Activated CD4-positive, alpha-beta T cell treated with anti-CD3 and anti-CD28 coated beads, Interleukin-2, amount 10 ng/mL, durations not matched to agents 7 days and 5 days (primary cell): ENCODE results near the gene OFD1. TPM values are rescaled to one million over a fixed set of nuclear protein-coding genes. Genes with fewer than 3 reads are reported as not detected.

ENCODE experiments used
- CTCF ChIA-PET: fragments of 350-600 bp; sonication (Branson Sonifier 250); formaldehyde crosslinking; loops from one replicate; lab custom pipeline; 2021; ENCODE audit warnings: antibody characterized with exemption; lab: Charles Lee
- POLR2A ChIA-PET: fragments of 350-600 bp; sonication (Branson Sonifier 250); formaldehyde crosslinking; loops from one replicate; lab custom pipeline; 2021; ENCODE audit warnings: antibody characterized with exemption; lab: Charles Lee
- DNase-seq: peaks from one replicate; pipeline ENCODE4 v3.0.0-alpha.2; 2020
- H3K27ac Mint-ChIP-seq: one replicate; pipeline ENCODE4 v1.8.0; 2021; ENCODE audit warnings: mild to moderate bottlenecking, moderate library complexity, mixed read lengths
- H3K27me3 Mint-ChIP-seq: one replicate; pipeline ENCODE4 v1.8.0; 2021; ENCODE audit warnings: mixed read lengths
- H3K36me3 Mint-ChIP-seq: one replicate; pipeline ENCODE4 v1.8.0; 2021; ENCODE audit warnings: low read depth, mixed read lengths
- H3K4me1 Mint-ChIP-seq: one replicate; pipeline ENCODE4 v1.8.0; 2021; ENCODE audit warnings: mixed read lengths
- H3K4me3 Mint-ChIP-seq: one replicate; pipeline ENCODE4 v1.8.0; 2021; ENCODE audit warnings: mild to moderate bottlenecking, moderate library complexity, mixed read lengths
- H3K9me3 Mint-ChIP-seq: one replicate; pipeline ENCODE4 v1.8.0; 2021; ENCODE audit warnings: mixed read lengths
- total RNA-seq, 2 experiments: library from RNA; stranded (reverse); gene quantifications; one replicate each; pipeline ENCODE4 v1.2.3, GENCODE V29; 2021

OFD1 gene
- total RNA-seq, 2 experiments from 2014 or later = 32.5 to 35.0 TPM

- H3K4me1 Mint-ChIP-seq = peaks cover 5% of the 10 kb centered on the region
- H3K27me3 Mint-ChIP-seq = no peaks in the 10 kb centered on the region
- peaks cover 26% of the 10 kb centered on the region for H3K36me3 Mint-ChIP-seq
- no peak overlapping the region for H3K27ac Mint-ChIP-seq
- ChIA-PET CTCF (interaction anchor here (0.6 to 1.4 kb wide), 2 partner anchors 106 to 1992 kb away, joined by 3 to 4 read pairs; no protein-coding TSS in a partner anchor), POLR2A (no interaction called here)
- DNase-seq = no peak
- no peak overlapping the region for H3K4me3 Mint-ChIP-seq
- no peaks in the 10 kb centered on the region for H3K9me3 Mint-ChIP-seq
Observed at GRCh38 chrX:13764281-13764680, 29.7 kb downstream of the OFD1 start.

DNA sequence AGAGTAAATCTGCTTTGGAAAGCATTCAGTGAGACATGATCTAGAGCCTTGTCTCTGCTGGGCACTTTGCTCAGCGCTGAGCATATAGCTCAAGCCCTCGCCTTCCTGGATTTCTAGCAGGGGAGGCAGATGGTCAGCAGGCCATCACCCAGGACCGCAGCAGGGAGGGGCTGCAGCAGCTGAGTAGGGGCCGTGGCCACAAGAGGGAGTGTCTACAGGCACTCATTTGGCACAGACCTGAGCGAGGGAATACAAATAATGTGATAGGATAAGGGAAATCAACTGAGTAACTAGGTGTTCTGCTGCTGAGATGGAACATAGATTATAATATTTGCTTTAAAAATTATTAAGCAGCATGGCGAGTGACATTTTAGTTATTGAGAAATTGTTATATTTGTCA, 30.2 kb downstream of the OFD1 start:
- H3K27me3 Mint-ChIP-seq = no peaks in the 10 kb centered on the region
- H3K36me3 Mint-ChIP-seq = peaks cover 27% of the 10 kb centered on the region
- DNase-seq = no peak
- ChIA-PET POLR2A (no interaction called here), CTCF (interaction anchor here (0.6 to 1.4 kb wide), 2 partner anchors 106 to 1992 kb away, joined by 3 to 4 read pairs; no protein-coding TSS in a partner anchor)
- H3K4me1 Mint-ChIP-seq = peaks cover 5% of the 10 kb centered on the region
- H3K9me3 Mint-ChIP-seq = no peaks in the 10 kb centered on the region
- H3K4me3 Mint-ChIP-seq = no peak overlapping the region
- no peak overlapping the region for H3K27ac Mint-ChIP-seq

- peaks cover 31% of the 10 kb centered on the region for H3K36me3 Mint-ChIP-seq
- no peaks in the 10 kb centered on the region for H3K9me3 Mint-ChIP-seq
- no peak overlapping the region for H3K27ac Mint-ChIP-seq
- H3K4me1 Mint-ChIP-seq = peaks cover 2% of the 10 kb centered on the region
- H3K4me3 Mint-ChIP-seq = no peak overlapping the region
- POLR2A ChIA-PET = no interaction called here
- no peaks in the 10 kb centered on the region for H3K27me3 Mint-ChIP-seq
- DNase-seq = no peak
- CTCF ChIA-PET = no interaction called here
Observed at GRCh38 chrX:13768939-13769338, 34.4 kb downstream of the OFD1 start.

DNA sequence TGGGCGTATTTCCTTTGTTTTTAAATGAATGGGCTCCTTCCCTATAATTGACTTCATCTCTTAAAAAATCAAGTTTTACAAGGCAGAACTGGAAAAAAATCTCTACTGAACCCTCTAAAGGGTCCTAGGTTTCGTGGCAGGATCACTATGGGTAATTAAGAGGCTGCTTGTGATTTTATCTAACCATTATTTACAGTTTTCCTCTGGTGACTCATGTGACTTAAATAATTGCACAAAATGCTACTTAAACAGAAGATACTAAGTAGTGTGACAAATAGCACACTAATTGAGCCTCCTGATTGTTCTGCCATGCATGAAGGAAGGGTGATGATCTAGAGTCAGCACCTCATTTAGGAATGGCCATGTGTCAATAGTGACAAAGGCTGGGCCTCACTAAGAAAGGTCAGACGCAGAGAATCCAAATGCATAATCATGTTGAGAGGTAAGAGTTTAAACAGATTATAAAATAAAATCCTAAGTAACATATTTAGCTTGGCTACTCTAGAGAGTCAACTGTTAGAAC, 35.5 kb downstream of the OFD1 start:
- Mint-ChIP-seq H3K27ac (no peak overlapping the region), H3K36me3 (peaks cover 36% of the 10 kb centered on the region), H3K9me3 (no peaks in the 10 kb centered on the region), H3K27me3 (no peaks in the 10 kb centered on the region), H3K4me3 (no peak overlapping the region), H3K4me1 (peaks cover 2% of the 10 kb centered on the region)
- no peak for DNase-seq
- ChIA-PET POLR2A (no interaction called here), CTCF (interaction anchor here (0.5 kb wide), 1 partner anchor 179 kb away, joined by 3 read pairs; no protein-coding TSS in a partner anchor)

GRCh38 chrX:13774696-13775095, 40.1 kb downstream of the OFD1 start:
- H3K4me3 Mint-ChIP-seq = no peak overlapping the region
- H3K27ac Mint-ChIP-seq = no peak overlapping the region
- H3K36me3 Mint-ChIP-seq = peaks cover 20% of the 10 kb centered on the region
- ChIA-PET CTCF (interaction anchor here (1.5 kb wide), 1 partner anchor 25 kb away, joined by 3 read pairs; no protein-coding TSS in a partner anchor), POLR2A (no interaction called here)
- no peak for DNase-seq
- peaks cover 2% of the 10 kb centered on the region for H3K4me1 Mint-ChIP-seq
- no peaks in the 10 kb centered on the region for H3K27me3 Mint-ChIP-seq
- H3K9me3 Mint-ChIP-seq = no peaks in the 10 kb centered on the region

DNA sequence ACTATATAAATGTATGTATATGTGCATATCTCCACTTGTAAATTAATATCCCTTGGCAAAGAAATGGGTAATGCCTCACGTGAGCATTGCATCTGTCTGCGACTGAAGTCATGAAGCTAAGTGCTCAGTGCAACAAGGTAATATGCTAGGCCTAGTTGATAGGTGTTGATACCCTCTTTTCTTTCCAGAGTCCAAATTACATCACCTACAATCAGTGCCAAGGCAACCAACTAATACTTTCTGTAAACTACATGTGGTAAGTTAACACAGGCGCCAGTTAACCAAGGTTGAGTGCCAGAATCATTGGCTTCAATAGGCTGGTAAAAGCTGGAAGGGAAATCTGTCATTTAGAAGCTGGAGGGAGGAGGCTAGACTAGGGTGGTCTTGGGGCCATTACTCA, 41.3 kb downstream of the OFD1 start:
- Mint-ChIP-seq H3K4me3 (no peak overlapping the region), H3K27ac (no peak overlapping the region), H3K36me3 (peaks cover 13% of the 10 kb centered on the region), H3K27me3 (no peaks in the 10 kb centered on the region), H3K4me1 (no peaks in the 10 kb centered on the region), H3K9me3 (no peaks in the 10 kb centered on the region)
- no peak for DNase-seq
- CTCF ChIA-PET = interaction anchor here (1.5 kb wide), 1 partner anchor 24 kb away, joined by 3 read pairs; no protein-coding TSS in a partner anchor
- POLR2A ChIA-PET = no interaction called here

GRCh38 chrX:13776387-13776786, 41.8 kb downstream of the OFD1 start:
- no peaks in the 10 kb centered on the region for H3K9me3 Mint-ChIP-seq
- no peak overlapping the region for H3K4me3 Mint-ChIP-seq
- H3K27ac Mint-ChIP-seq = no peak overlapping the region
- no peaks in the 10 kb centered on the region for H3K4me1 Mint-ChIP-seq
- H3K27me3 Mint-ChIP-seq = no peaks in the 10 kb centered on the region
- CTCF ChIA-PET = interaction anchor here (1.5 kb wide), 1 partner anchor 23 kb away, joined by 3 read pairs; no protein-coding TSS in a partner anchor
- POLR2A ChIA-PET = no interaction called here
- DNase-seq = no peak
- peaks cover 13% of the 10 kb centered on the region for H3K36me3 Mint-ChIP-seq

DNA sequence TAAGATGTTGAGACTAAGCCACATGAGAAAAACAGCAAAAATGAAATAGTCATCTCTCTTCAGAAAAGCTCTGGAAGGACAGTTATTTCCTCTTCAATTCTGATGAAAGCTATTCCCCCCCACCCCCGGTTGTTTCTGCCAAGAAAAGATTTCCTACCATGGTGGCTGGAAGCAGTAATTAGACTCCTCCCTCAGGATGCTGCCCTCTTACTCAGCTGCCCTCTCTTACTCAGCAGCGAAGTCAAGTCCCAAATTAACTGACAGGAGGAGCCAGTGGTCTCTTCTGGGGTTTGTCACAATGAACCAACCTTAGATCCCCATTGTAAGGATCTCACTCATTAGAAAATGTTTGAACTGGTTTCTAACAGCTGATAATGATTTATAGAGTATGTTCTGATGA, 44.4 kb downstream of the OFD1 start:
- CTCF ChIA-PET = no interaction called here
- no peak for DNase-seq
- no peaks in the 10 kb centered on the region for H3K4me1 Mint-ChIP-seq

DNA sequence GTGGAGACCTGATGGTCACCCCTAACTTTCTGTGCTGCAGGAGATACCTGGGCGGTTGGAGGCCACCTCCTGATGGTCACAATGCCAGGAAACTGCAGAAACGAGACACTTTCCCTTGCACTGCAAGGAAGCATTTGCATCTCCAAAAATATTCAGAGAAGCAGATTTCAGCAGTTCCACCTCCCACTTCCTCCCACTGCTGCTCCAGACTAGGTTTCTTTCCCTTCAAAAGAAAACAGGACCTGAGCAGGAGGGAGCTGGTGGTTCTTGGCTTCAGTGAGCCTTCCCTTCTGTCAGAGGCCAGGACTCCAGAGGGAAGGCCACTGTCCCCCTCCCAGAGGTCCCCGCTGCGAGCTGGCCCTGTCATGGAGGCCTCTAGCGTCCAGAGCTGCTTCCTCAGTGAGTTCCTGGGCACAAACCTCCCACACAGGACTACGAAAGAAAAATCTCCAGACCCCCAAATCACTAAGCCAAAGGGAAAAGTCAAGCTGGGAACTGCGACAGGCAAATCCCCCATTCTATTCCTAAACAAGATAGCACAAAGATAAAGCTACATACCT, 46.4 kb downstream of the OFD1 start:
- POLR2A ChIA-PET = no interaction called here
- H3K27me3 Mint-ChIP-seq = no peaks in the 10 kb centered on the region
- DNase-seq = no peak
- peaks cover 2% of the 10 kb centered on the region for H3K36me3 Mint-ChIP-seq
- no peak overlapping the region for H3K27ac Mint-ChIP-seq
- H3K4me1 Mint-ChIP-seq = no peaks in the 10 kb centered on the region
- H3K4me3 Mint-ChIP-seq = no peak overlapping the region
- no peaks in the 10 kb centered on the region for H3K9me3 Mint-ChIP-seq
- CTCF ChIA-PET = interaction anchor here (0.5 kb wide), 1 partner anchor 166 kb away, joined by 3 read pairs; no protein-coding TSS in a partner anchor

More for the DNA sequence above, 44.4 kb downstream of the OFD1 start:
- no peak overlapping the region for H3K27ac Mint-ChIP-seq
- POLR2A ChIA-PET = no interaction called here
- no peaks in the 10 kb centered on the region for H3K9me3 Mint-ChIP-seq
- no peak overlapping the region for H3K4me3 Mint-ChIP-seq
- peaks cover 10% of the 10 kb centered on the region for H3K36me3 Mint-ChIP-seq
- H3K27me3 Mint-ChIP-seq = no peaks in the 10 kb centered on the region

DNA sequence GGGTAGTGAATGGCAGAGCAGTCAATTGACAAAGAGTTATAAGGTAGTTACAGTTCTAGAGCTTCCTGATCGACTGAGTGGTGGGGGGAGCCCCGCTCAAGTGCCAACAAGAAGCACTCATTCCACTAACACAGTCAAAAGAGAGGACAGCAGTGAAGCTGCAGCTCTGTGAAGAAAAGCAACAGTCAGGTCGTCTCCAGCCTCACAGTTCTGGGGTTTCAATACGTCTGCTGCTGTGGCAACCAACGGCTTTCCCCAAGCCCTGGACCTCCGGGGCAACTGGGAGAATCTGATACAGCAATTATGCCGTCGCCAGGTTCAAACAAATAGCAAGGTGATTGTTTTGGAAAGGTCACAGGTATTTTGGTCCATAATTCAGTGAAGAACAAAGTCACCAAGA, 51.5 kb downstream of the OFD1 start:
- H3K9me3 Mint-ChIP-seq = no peaks in the 10 kb centered on the region
- no peak overlapping the region for H3K27ac Mint-ChIP-seq
- CTCF ChIA-PET = no interaction called here
- H3K4me3 Mint-ChIP-seq = no peak overlapping the region
- no peak for DNase-seq
- peaks cover 2% of the 10 kb centered on the region for H3K27me3 Mint-ChIP-seq
- H3K36me3 Mint-ChIP-seq = no peaks in the 10 kb centered on the region
- no peaks in the 10 kb centered on the region for H3K4me1 Mint-ChIP-seq
- POLR2A ChIA-PET = no interaction called here

DNA sequence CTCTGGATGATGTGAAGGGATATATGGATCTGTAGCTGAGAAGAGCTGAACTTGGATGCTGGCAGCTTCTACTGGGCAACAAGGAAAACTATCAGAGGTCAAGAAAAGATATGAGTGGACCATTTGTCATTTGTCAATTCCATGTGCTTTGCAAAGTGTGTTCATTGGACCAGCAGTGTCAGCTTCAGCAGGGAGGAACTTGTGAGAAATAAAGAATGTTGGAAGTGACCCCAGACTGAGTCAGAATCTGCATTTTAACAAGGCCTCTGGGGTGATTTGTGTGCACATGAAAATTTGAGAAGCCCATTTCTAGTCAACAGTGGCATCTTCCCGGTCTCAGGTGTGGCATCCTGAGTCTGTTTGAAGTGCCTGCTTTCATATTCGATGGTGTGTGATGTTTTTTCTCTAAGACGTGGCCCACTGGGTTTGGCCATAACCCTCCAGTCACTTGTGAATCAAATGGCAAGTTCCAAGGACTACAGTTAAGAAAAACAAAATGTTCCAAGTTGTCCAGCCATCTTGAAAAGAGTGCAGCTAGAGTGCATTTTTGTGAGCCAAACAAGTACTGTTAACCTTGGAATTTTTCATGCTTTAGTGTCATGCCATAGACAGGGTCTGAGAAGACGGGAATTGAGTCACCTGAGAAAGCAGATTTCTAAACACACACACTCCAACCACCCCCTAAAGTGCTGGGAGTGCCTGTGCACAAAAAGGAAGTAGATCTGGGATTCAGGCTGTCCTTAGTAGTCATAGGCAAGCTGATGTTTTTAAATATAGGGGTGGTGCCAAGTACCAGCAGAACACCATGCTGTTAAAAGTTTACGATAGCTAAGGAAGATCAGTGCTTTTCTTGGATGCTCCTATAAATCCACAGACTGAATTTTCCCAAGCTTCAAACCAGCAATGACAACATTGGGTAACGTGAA, 55.9 kb downstream of the OFD1 start:
- ChIA-PET POLR2A (no interaction called here), CTCF (no interaction called here)
- H3K4me1 Mint-ChIP-seq = no peaks in the 10 kb centered on the region

DNA sequence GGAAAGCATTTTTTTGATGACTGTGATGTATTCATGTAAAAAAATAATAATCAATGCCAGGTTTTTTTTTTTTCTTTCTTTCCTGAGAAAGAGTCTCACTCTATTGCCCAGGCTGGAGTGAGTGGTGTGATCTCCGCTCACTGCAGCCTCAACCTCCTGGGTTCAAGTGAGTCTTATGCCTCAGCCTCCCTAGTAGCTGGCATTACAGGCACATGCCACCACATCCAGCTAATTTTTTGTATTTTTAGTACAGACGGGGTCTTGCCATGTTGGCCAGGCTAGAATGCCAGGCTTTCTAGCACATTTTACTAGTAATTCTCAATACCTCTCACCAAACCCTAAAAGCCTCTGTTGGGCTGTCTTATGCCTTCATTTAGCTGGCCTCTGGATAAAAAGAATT, 56.6 kb downstream of the OFD1 start:
- Mint-ChIP-seq H3K4me3 (no peak overlapping the region), H3K27ac (no peak overlapping the region), H3K9me3 (no peaks in the 10 kb centered on the region), H3K36me3 (no peaks in the 10 kb centered on the region), H3K4me1 (no peaks in the 10 kb centered on the region), H3K27me3 (peaks cover 2% of the 10 kb centered on the region)
- ChIA-PET POLR2A (no interaction called here), CTCF (no interaction called here)
- no peak for DNase-seq

More for the DNA sequence above, 55.9 kb downstream of the OFD1 start:
- no peaks in the 10 kb centered on the region for H3K36me3 Mint-ChIP-seq
- no peak for DNase-seq
- no peak overlapping the region for H3K4me3 Mint-ChIP-seq
- no peak overlapping the region for H3K27ac Mint-ChIP-seq
- no peaks in the 10 kb centered on the region for H3K9me3 Mint-ChIP-seq
- peaks cover 2% of the 10 kb centered on the region for H3K27me3 Mint-ChIP-seq

GRCh38 chrX:13791559-13791958, 57.0 kb downstream of the OFD1 start:
- peaks cover 2% of the 10 kb centered on the region for H3K27me3 Mint-ChIP-seq
- H3K27ac Mint-ChIP-seq = no peak overlapping the region
- no peaks in the 10 kb centered on the region for H3K4me1 Mint-ChIP-seq
- H3K36me3 Mint-ChIP-seq = no peaks in the 10 kb centered on the region
- no peak for DNase-seq
- CTCF ChIA-PET = no interaction called here
- POLR2A ChIA-PET = no interaction called here
- H3K9me3 Mint-ChIP-seq = no peaks in the 10 kb centered on the region
- H3K4me3 Mint-ChIP-seq = no peak overlapping the region
